Skeletal muscle cell (primary cell): Measurements from ENCODE around the gene FRMD4A.
"Not testable (repeated sequence)": the region's sequence is repeated elsewhere in the genome, so short reads cannot be mapped to it uniquely, and the experiment has no call there.

ENCODE experiments used
- DNase-seq: peaks from one replicate; pipeline ENCODE4 v3.0.0-alpha.2; 2010; ENCODE audit warnings: low read depth
- H3K4me3 ChIP-seq: 2 replicates; pipeline ENCODE4 v1.5.1; 2011; ENCODE audit warnings: low read depth, mild to moderate bottlenecking, control low read depth, low read length, moderate library complexity

The FRMD4A gene

GRCh38 chr10:13801156-13801906 lies 529.4 kb downstream of the FRMD4A start:
- DNase-seq, result no peak
- no peak overlapping the region for H3K4me3 ChIP-seq

GRCh38 chr10:13797164-13797563 lies 533.6 kb downstream of the FRMD4A start:
- no peak overlapping the region for H3K4me3 ChIP-seq
- DNase-seq, result no peak

GRCh38 chr10:13795653-13796555 lies 534.8 kb downstream of the FRMD4A start:
- H3K4me3 ChIP-seq, result no peak overlapping the region
- no peak for DNase-seq

- H3K4me3 ChIP-seq, result no peak overlapping the region
- no peak for DNase-seq
Measured at GRCh38 chr10:13794992-13795612, 535.6 kb downstream of the FRMD4A start.

- no peak overlapping the region for H3K4me3 ChIP-seq
- DNase-seq, result no peak
Measured at GRCh38 chr10:13792006-13792405, 538.7 kb downstream of the FRMD4A start.

GRCh38 chr10:13791483-13791882 lies 539.2 kb downstream of the FRMD4A start:
- DNase-seq, result no peak
- H3K4me3 ChIP-seq, result no peak overlapping the region

- no peak for DNase-seq
- no peak overlapping the region for H3K4me3 ChIP-seq
Measured at GRCh38 chr10:13790196-13790595, 540.5 kb downstream of the FRMD4A start.

GRCh38 chr10:13789448-13789829 lies 541.3 kb downstream of the FRMD4A start:
- DNase-seq, result no peak
- H3K4me3 ChIP-seq, result no peak overlapping the region

DNA sequence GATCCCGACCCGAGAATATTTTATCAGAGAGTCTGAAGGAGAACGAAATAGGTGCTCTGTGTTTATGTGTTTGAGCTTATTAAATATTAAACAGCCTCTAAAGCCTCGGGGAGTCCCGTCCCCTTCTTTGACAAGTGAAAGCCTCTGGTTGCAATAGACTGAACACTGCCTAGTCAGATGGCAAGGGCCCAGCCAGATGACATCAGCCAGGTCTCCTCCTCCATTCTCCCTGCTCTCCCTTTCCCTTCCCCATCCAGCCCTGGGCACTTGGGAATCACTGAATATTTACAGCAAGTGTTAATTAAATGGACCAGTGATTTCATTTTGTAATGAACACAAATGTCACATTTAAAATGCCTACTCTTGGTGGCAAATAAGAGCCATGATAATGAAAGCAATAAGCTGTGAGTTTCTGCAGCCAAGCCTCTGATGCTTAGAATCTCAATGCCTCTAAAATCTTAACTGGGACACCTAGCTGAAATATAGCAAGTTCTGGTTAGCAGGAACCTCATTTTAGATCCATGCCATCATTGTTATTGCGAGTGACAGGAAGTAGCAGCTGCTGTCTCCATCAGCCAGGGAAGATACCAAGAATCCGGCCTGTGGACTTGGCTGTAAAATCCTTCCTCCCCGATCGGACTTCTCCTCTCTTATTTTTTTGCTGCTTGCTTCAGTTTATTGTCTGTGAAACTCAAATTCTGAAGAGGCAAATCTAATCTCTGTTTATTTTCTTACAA lies 541.8 kb downstream of the FRMD4A start:
- no peak overlapping the region for H3K4me3 ChIP-seq
- DNase-seq, result no peak

- DNase-seq, result no peak
- H3K4me3 ChIP-seq, result no peak overlapping the region
Measured at GRCh38 chr10:13788320-13788600, 542.5 kb downstream of the FRMD4A start.

- no peak overlapping the region for H3K4me3 ChIP-seq
- no peak for DNase-seq
Measured at GRCh38 chr10:13787015-13787421, 543.7 kb downstream of the FRMD4A start.

DNA sequence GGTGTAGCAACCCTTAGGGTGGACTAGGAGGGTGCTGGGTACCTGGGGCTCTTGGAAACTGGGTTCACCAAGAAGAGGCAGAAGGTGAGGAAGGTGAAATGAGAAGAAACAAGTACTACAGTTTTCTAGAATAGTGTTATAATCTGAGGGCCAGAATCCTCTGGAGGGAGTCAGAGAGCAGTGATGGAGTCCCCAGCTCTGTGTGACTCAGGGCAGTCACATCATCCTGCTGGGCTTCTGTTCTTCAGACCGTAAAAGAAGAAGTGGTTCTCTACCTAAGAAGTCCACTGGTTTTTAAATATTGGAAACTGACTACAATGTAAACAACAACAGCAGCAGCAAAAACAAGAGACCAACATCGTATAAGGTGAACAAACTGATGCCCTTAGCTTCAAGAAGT lies 546.7 kb downstream of the FRMD4A start:
- no peak for DNase-seq
- H3K4me3 ChIP-seq, result no peak overlapping the region

DNA sequence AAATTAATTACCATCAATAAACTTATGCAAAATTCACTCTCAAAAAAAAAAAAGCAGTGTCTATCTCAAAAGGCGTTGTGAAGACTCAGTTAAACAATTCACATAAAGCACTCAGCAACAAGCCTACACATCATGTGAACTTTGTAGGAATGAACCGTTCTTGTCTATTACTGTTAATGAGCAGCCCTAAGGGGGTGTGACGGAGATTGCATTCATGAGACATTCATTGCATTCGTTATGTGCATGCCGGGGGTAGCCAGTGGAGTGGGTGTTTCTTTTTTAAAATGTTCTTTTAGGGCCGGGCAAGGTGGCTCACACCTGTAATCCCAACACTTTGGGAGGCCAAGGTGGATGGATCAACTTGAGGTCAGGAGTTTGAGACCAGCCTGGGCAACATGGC lies 551.0 kb downstream of the FRMD4A start:
- no peak for DNase-seq
- H3K4me3 ChIP-seq, result no peak overlapping the region

DNA sequence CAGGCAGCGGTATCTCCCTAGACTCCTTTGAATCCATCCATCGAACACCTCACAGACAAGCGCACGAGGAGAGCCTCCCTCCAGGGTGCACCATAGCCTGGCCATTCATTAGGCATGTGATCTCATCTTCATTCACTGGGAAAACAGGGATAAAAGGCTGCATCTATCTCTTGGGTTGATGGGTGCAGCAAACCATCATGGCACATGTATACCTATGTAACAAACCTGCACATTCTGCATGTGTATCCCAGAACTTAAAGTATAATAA lies 552.1 kb downstream of the FRMD4A start:
- DNase-seq, H3K4me3 ChIP-seq: not testable (repeated sequence)

GRCh38 chr10:13776861-13777311 lies 553.8 kb downstream of the FRMD4A start:
- no peak overlapping the region for H3K4me3 ChIP-seq
- DNase-seq, result no peak

DNA sequence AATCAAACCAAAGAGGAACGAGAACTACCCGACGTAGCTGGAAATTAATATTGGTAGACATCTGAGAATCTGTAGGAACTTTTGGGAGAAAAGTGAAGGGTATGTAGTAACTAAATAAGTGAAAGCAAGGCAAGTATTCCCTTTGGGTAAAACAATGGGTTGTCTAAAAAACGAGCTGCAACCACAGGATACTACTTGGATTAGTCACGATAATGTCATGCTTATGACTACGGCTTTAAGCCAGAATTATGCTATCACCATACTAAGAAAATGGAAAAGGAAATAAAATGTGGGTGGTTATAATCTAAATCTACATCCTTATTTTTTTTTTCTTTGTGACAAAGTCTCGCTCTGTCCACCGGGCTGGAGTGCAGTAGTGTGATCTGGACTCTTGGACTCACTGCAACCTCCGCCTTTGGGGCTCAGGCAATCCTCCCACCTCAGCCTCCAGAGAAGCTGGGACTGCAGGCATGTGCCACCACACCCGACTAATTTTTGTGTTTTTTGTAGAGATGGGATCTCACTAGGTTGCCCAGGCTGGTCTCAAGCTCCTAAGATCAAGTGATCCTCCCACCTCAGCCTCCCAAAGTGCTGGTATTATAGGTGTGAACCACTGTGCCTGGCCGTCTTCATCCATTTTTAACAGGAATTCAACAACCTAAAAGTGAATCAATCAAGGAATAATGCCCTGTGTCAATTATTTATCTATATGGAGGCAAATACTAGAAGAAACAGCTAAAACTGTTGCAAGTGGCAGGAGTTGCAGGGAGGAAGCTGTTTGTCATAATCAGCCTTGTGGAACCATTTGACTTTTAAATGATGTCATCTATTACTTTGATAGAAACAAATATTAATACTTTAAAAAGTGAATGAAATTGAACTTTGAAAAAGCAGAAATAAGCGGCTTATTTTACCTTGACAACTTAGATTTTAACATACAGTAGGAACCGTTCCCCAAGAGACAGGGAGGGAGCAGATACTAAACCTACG lies 554.6 kb downstream of the FRMD4A start:
- H3K4me3 ChIP-seq, result no peak overlapping the region
- DNase-seq, result peak; percentile 69

DNA sequence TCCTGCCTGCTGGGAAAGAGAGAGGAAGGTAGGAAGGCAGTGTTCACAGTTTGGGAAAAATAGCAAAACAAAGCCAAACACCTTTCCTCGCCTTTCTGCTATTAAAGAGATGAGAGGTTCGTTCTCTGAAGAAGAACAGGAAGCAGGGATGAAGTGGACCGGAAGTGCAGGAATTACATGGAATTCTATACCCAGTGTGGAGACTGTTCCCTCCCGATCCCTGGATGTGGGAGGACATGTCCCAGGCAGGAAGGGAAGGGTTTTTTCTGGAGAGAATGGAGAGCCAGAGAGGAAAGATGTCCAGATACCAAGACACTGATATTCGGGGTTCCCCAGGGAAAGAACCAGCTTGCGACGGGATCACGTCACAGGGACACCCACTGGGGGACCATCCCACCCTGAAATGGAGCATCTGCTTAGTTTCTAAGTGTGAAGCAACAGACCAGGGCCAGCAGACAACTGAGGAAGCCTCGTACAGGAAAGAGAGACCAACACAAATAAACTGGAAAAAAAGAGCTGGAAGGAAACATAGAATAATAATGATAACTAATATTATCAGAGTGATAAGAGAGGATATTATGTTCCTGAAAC lies 556.3 kb downstream of the FRMD4A start:
- H3K4me3 ChIP-seq, result no peak overlapping the region
- no peak for DNase-seq

DNA sequence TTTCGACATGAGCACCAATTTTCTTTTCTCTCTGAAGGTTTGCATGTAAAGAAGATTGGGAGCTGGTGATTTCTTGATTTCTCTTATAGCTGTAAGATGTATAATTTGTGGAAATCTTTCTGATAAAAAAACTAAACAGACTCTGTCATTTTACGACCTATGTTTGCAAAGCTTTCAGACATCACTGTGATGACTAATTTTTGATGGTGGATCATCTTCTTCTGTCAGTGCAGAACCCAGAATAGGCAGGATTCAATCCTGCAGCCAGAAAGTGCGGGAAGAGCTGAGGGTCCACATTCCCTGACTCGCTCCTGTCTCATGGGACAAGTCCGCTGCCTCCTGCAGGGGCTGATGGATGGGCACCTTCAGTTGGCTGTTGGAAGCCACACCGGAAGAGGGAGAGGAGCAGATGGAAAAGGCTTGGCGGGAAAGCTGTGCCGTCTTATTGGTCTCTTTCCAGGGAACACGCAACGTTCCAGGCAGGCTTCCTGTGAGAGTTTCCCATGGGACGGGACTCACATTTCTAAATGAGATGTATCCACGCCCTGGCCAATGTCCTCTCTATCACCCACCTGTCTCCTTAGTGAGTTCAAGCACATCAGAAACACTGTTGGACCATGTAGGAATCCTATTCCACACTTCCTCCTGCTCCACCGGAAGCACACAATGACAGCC lies 557.1 kb downstream of the FRMD4A start:
- no peak overlapping the region for H3K4me3 ChIP-seq
- DNase-seq, result no peak
